ENCODE measurements around the gene SH2B3.
"Not testable (repeated sequence)": the region's sequence is repeated elsewhere in the genome, so short reads cannot be mapped to it uniquely, and the experiment has no call there.

DNA sequence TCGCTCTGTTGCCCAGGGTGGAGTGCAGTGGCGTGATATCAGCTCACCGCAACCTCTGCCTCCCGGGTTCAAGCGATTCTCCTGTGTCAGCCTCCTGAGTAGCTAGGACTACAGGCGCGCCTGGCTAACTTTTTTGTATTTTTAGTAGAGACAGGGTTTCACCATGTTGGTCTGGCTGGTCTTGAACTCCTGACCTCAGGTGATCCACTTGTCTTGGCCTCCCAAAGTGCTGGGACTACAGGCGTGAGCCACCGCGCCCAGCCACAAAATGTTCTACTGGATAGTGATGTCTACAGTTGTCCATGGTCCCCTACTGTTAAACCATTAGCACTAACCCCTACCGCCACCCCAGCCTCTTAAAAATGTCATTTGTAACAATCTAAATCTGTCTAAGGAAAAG, 54.4 kb downstream of the SH2B3 start:
- TF ChIP-seq TARDBP (IDR thresholded peaks at IDR 0.05); BHLHE40 (IDR thresholded peaks at IDR 0.05; ENCODE audit: borderline replicate concordance); FOXM1 (IDR thresholded peaks at IDR 0.05; ENCODE audit: borderline replicate concordance); SP1 (IDR thresholded peaks at IDR 0.05); ELF4 (IDR thresholded peaks at IDR 0.05); LEF1 (IDR thresholded peaks at IDR 0.05; ENCODE audit: borderline replicate concordance); FOXK2 (IDR thresholded peaks at IDR 0.05); ARNT (IDR thresholded peaks at IDR 0.05); FOXA1 (IDR thresholded peaks at IDR 0.05); SUZ12 (IDR thresholded peaks at IDR 0.05); NFRKB (IDR thresholded peaks at IDR 0.05): not testable (repeated sequence)
- TF ChIP-seq, protein P1, sequence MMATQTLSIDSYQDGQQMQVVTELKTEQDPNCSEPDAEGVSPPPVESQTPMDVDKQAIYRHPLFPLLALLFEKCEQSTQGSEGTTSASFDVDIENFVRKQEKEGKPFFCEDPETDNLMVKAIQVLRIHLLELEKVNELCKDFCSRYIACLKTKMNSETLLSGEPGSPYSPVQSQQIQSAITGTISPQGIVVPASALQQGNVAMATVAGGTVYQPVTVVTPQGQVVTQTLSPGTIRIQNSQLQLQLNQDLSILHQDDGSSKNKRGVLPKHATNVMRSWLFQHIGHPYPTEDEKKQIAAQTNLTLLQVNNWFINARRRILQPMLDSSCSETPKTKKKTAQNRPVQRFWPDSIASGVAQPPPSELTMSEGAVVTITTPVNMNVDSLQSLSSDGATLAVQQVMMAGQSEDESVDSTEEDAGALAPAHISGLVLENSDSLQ (IDR thresholded peaks at IDR 0.05) = not testable (repeated sequence)

Data from HEK293T (cell line).